Measurements from ENCODE around the gene RTN4. TPM values are rescaled to one million over a fixed set of nuclear protein-coding genes. Genes with fewer than 3 reads are reported as not detected.
A peak's percentile ranks its signal among the peaks of the same experiment; 100 is the strongest.

The RTN4 gene
- total and polyA plus RNA-seq, 2 donors from 2014 or later: 296 to 329 TPM

GRCh38 chr2:55014962-55015939, 35.0 kb downstream of the RTN4 start:
- DNase-seq: peak in 4 of 5 donors; percentile 43 to 90 (median 70)
- peak overlapping the region; percentile 7 to 28 for H3K27ac ChIP-seq (ENCODE audit: low read depth in 2 of 2, low read length in 2 of 2)
- TF ChIP-seq CTCF (IDR thresholded peaks at IDR 0.05; ENCODE audit: borderline replicate concordance, extremely low read depth, insufficient read depth): peak; percentile 81
- H3K27me3 ChIP-seq (ENCODE audit: control insufficient read depth, insufficient read depth, low read length): no peaks in the 10 kb centered on the region
- intact Hi-C loops (cut with DNase I): loop anchor here (10.0 kb wide), 1 partner anchor 150 kb away; no protein-coding TSS in a partner anchor
- no peaks in the 10 kb centered on the region for H3K36me3 ChIP-seq (ENCODE audit: control insufficient read depth in 2 of 3, insufficient read depth in 3 of 3, low read length in 3 of 3)
- peak; percentile 96 for FAIRE-seq
- H3K4me1 ChIP-seq (ENCODE audit: control insufficient read depth in 2 of 3, insufficient read depth in 2 of 3, low read depth in 1 of 3, low read length in 3 of 3): peaks cover 0 to 31% (median 6%) of the 10 kb centered on the region in 3 donors
- H3K9ac ChIP-seq (ENCODE audit: low read length in 3 of 3): peak overlapping the region in 2 of 3 donors; percentile 23 to 55
- H3K4me3 ChIP-seq (ENCODE audit: low read length in 3 of 3): peak overlapping the region in 1 of 3 donors; percentile 28
- H3K9me3 ChIP-seq (ENCODE audit: control insufficient read depth in 2 of 3, insufficient read depth in 1 of 3, low read length in 3 of 3): no peaks in the 10 kb centered on the region

GRCh38 chr2:55013936-55014335, 36.3 kb downstream of the RTN4 start:
- intact Hi-C loops (cut with DNase I): loop anchor here (10.0 kb wide), 1 partner anchor 151 kb away; no protein-coding TSS in a partner anchor
- H3K27ac ChIP-seq (ENCODE audit: low read depth in 2 of 2, low read length in 2 of 2): no peak overlapping the region

GRCh38 chr2:55012672-55013484, 37.4 kb downstream of the RTN4 start:
- intact Hi-C loops (cut with DNase I): loop anchor here (10.0 kb wide), 1 partner anchor 152 kb away; no protein-coding TSS in a partner anchor
- H3K4me1 ChIP-seq (ENCODE audit: control insufficient read depth in 2 of 3, insufficient read depth in 2 of 3, low read depth in 1 of 3, low read length in 3 of 3): peaks cover 0 to 31% (median 6%) of the 10 kb centered on the region in 3 donors
- no peaks in the 10 kb centered on the region for H3K27me3 ChIP-seq (ENCODE audit: control insufficient read depth, insufficient read depth, low read length)
- peak overlapping the region; percentile 69 to 86 for H3K27ac ChIP-seq (ENCODE audit: low read depth in 2 of 2, low read length in 2 of 2)
- H3K9ac ChIP-seq (ENCODE audit: low read length in 3 of 3): peak overlapping the region in 1 of 3 donors; percentile 71
- H3K36me3 ChIP-seq (ENCODE audit: control insufficient read depth in 2 of 3, insufficient read depth in 3 of 3, low read length in 3 of 3): no peaks in the 10 kb centered on the region
- FAIRE-seq: no peak
- no peak for TF ChIP-seq CTCF (IDR thresholded peaks at IDR 0.05; ENCODE audit: borderline replicate concordance, extremely low read depth, insufficient read depth)
- H3K4me3 ChIP-seq (ENCODE audit: low read length in 3 of 3): no peak overlapping the region
- DNase-seq: no peak
- no peaks in the 10 kb centered on the region for H3K9me3 ChIP-seq (ENCODE audit: control insufficient read depth in 2 of 3, insufficient read depth in 1 of 3, low read length in 3 of 3)

More at GRCh38 chr2:55013936-55014335, 36.3 kb downstream of the RTN4 start:
- H3K4me1 ChIP-seq (ENCODE audit: control insufficient read depth in 2 of 3, insufficient read depth in 2 of 3, low read depth in 1 of 3, low read length in 3 of 3): peaks cover 0 to 31% (median 6%) of the 10 kb centered on the region in 3 donors
- no peaks in the 10 kb centered on the region for H3K9me3 ChIP-seq (ENCODE audit: control insufficient read depth in 2 of 3, insufficient read depth in 1 of 3, low read length in 3 of 3)
- no peak overlapping the region for H3K4me3 ChIP-seq (ENCODE audit: low read length in 3 of 3)
- no peak overlapping the region for H3K9ac ChIP-seq (ENCODE audit: low read length in 3 of 3)
- no peak for TF ChIP-seq CTCF (IDR thresholded peaks at IDR 0.05; ENCODE audit: borderline replicate concordance, extremely low read depth, insufficient read depth)
- H3K36me3 ChIP-seq (ENCODE audit: control insufficient read depth in 2 of 3, insufficient read depth in 3 of 3, low read length in 3 of 3): no peaks in the 10 kb centered on the region
- no peaks in the 10 kb centered on the region for H3K27me3 ChIP-seq (ENCODE audit: control insufficient read depth, insufficient read depth, low read length)
- DNase-seq: no peak
- FAIRE-seq: peak; percentile 76
